HepG2 (cell line): ENCODE data around the gene CAMSAP2. TPM values are rescaled to one million over a fixed set of nuclear protein-coding genes. Genes with fewer than 3 reads are reported as not detected.

Experiments used
- ATAC-seq: fragments of 200-7000 bp; cut with Tn5 transposase; 3 replicates; pipeline ENCODE4 v1.9.1; 2020; ENCODE audit warnings: mild to moderate bottlenecking, moderate library complexity
- BruUV-seq: library from RNA; stranded (reverse); fragments of 400-500 nt; replicated peaks from 2 replicates; lab custom pipeline; 2021; lab: Mats Ljungman, UMichigan
- CTCF ChIA-PET: fragments of 300-600 bp; formaldehyde crosslinking; extraction: SDS; loops from one replicate; lab custom pipeline; 2021; ENCODE audit warnings: low total read pairs, inconsistent platforms, low intra/inter-chr PET ratio; lab: Yijun Ruan, JAX
- POLR2A ChIA-PET: fragments of 350-600 bp; sonication (Branson Sonifier 250); formaldehyde crosslinking; loops from one replicate; lab custom pipeline; 2020; ENCODE audit warnings: antibody characterized with exemption, inconsistent platforms; lab: Yijun Ruan, JAX
- DNase-seq: peaks from one replicate; pipeline ENCODE4 v3.0.0-alpha.2; 2015; ENCODE audit warnings: low spot score
- FAIRE-seq: peaks from 3 replicates; lab custom pipeline; 2011; peaks lifted over from hg19 to GRCh38; lab: Jason Lieb, UNC
- H2AFZ ChIP-seq: one replicate; pipeline ENCODE4 v1.6.1; 2011; ENCODE audit warnings: low read length, inconsistent platforms
- H3K27ac ChIP-seq: fragments of 300-600 bp; 3 replicates; pipeline ENCODE4 v1.8.0; 2011; ENCODE audit warnings: mixed run types, mild to moderate bottlenecking, mixed read lengths, low read length, inconsistent platforms; ENCODE audit not compliant: insufficient read depth; ENCODE audit errors: extremely low read length
- H3K27me3 ChIP-seq, 2 experiments: fragments of 200-600 bp in 1 of 2; 2 replicates in 1 of 2; 3 replicates in 1 of 2; pipeline versions ENCODE4 v1.6.0 to v1.8.0; 2011; ENCODE audit warnings: low read length in 2 of 2, mild to moderate bottlenecking in 2 of 2, moderate library complexity in 2 of 2, inconsistent platforms in 1 of 2; ENCODE audit not compliant: insufficient read depth in 2 of 2, control insufficient read depth in 1 of 2
- H3K36me3 ChIP-seq, 2 experiments: fragments of 200-600 bp in 1 of 2; replicated peaks in 1 of 2; 2 replicates in 1 of 2; 3 replicates in 1 of 2; pipeline versions ENCODE4 v1.5.1 to v1.8.0; 2011; ENCODE audit warnings: low read length in 2 of 2, inconsistent platforms in 1 of 2; ENCODE audit not compliant: insufficient read depth in 2 of 2, control insufficient read depth in 1 of 2
- H3K4me1 ChIP-seq: 2 replicates; pipeline ENCODE4 v1.5.1; 2012; ENCODE audit warnings: low read length, inconsistent platforms; ENCODE audit not compliant: insufficient read depth
- H3K4me2 ChIP-seq: 2 replicates; pipeline ENCODE4 v1.6.0; 2011; ENCODE audit warnings: low read depth, low read length, inconsistent platforms
- H3K4me3 ChIP-seq, 3 experiments: fragments of 200-600 bp in 1 of 3; sonication (generic), shearing (Covaris generic) in 1 of 3; replicated peaks in 1 of 3; 2 replicates each; pipeline ENCODE4 v1.5.1; 2011 to 2016; ENCODE audit warnings: low read length in 3 of 3, inconsistent platforms in 2 of 3, low read depth in 2 of 3, mild to moderate bottlenecking in 2 of 3, control low read depth in 1 of 3, mixed read lengths in 1 of 3; ENCODE audit not compliant: insufficient read depth in 1 of 3
- H3K79me2 ChIP-seq: one replicate; pipeline ENCODE4 v1.6.1; 2011; ENCODE audit warnings: low read length, inconsistent platforms; ENCODE audit not compliant: insufficient read depth
- H3K9ac ChIP-seq: 2 replicates; pipeline ENCODE4 v1.6.0; 2011; ENCODE audit warnings: mild to moderate bottlenecking, low read depth, low read length, inconsistent platforms; ENCODE audit not compliant: insufficient read depth
- H3K9me3 ChIP-seq: 2 replicates; pipeline ENCODE4 v1.5.1; 2012; ENCODE audit warnings: mild to moderate bottlenecking, low read length
- H4K20me1 ChIP-seq: 2 replicates; pipeline ENCODE4 v1.6.0; 2011; ENCODE audit warnings: inconsistent platforms, mild to moderate bottlenecking, low read length, moderate library complexity; ENCODE audit not compliant: insufficient read depth
- ATF4 ChIP-seq, 2 experiments: fragments of 450-650 bp in 1 of 2; sonication (generic) in 1 of 2; formaldehyde crosslinking; IDR thresholded peaks; 2 replicates each; pipeline versions ENCODE4 v1.5.0 to v1.8.0; 2020 to 2022; ENCODE audit warnings: mild to moderate bottlenecking in 1 of 2, missing genetic modification reagents in 1 of 2
- NFE2L2 ChIP-seq: fragments of 150-350 bp; IDR thresholded peaks from 2 replicates; pipeline ENCODE4 v1.6.1; 2014; ENCODE audit warnings: low read length
- ONECUT2 ChIP-seq: sonication (generic); formaldehyde crosslinking; IDR thresholded peaks from 2 replicates; pipeline ENCODE4 v1.4.0; 2020; ENCODE audit warnings: missing genetic modification reagents
- YEATS2 ChIP-seq: sonication (generic); formaldehyde crosslinking; IDR thresholded peaks from 2 replicates; pipeline ENCODE4 v1.4.0; 2020; ENCODE audit warnings: missing genetic modification reagents, borderline replicate concordance
- ZNF232 ChIP-seq: sonication (generic); formaldehyde crosslinking; IDR thresholded peaks from 2 replicates; pipeline ENCODE4 v1.4.0; 2020; ENCODE audit warnings: missing genetic modification reagents, borderline replicate concordance
- ZNF362 ChIP-seq: sonication (generic); formaldehyde crosslinking; IDR thresholded peaks from 2 replicates; pipeline ENCODE4 v1.4.0; 2020; ENCODE audit warnings: missing genetic modification reagents, mild to moderate bottlenecking, borderline replicate concordance
- ZNF562 ChIP-seq: sonication (generic); formaldehyde crosslinking; IDR thresholded peaks from 2 replicates; pipeline ENCODE4 v1.8.0; 2022; ENCODE audit warnings: missing genetic modification reagents, borderline replicate concordance
- ZNF570 ChIP-seq: sonication (generic); formaldehyde crosslinking; IDR thresholded peaks from 2 replicates; pipeline ENCODE4 v1.4.0; 2020; ENCODE audit warnings: mild to moderate bottlenecking, missing genetic modification reagents, borderline replicate concordance
- WGBS: methylation state at CpG from one replicate; pipeline ENCODE4 v1.1.6; 2017; ENCODE audit warnings: low lambda C conversion rate; 5-methylcytosine and 5-hydroxymethylcytosine counted together
- in situ Hi-C: cut with HindIII; loops from 2 replicates; pipeline ENCODE4 v1.10.0; 2017; ENCODE audit warnings: low pct_unique_long_range_greater_than_20kb; ENCODE audit not compliant: extremely low pct_ligation_motif_present
- intact Hi-C: fragments of 100-400 bp; cut with micrococcal nuclease; formaldehyde crosslinking; loops from one replicate; pipeline ENCODE4 v1.10.0; 2022; ENCODE audit not compliant: unreplicated experiment
- polyA plus RNA-seq, 8 experiments: library from polyadenylated mRNA; depleted of rRNA in 3 of 8; stranded (reverse) in 7 of 8; unstranded in 1 of 8; fragments of >200 nt; fragmentation: Illumina TruSeq in 4 of 8; extraction: Trizol in 4 of 8; gene quantifications; 2 replicates each; pipeline versions ENCODE4 v1.2.1 to v1.2.3, GENCODE V29; 2011 to 2016; ENCODE audit warnings: low read depth in 4 of 8, missing spikeins in 1 of 8, mixed read lengths in 1 of 8; ENCODE audit not compliant: insufficient read depth in 1 of 8
- total RNA-seq, 5 experiments: library from RNA; depleted of rRNA; stranded (reverse); fragments of >200 nt; fragmentation: Illumina TruSeq; extraction: Trizol; gene quantifications; 2 replicates each; pipeline ENCODE4 v1.2.3, GENCODE V29; 2016; ENCODE audit warnings: low read depth in 1 of 5

Gene CAMSAP2
- total and polyA plus RNA-seq, 2 of the 13 experiments (the other 11 are each of a cell fraction or from before 2014, with no cell fraction given) = 3.4 to 8.2 TPM

DNA sequence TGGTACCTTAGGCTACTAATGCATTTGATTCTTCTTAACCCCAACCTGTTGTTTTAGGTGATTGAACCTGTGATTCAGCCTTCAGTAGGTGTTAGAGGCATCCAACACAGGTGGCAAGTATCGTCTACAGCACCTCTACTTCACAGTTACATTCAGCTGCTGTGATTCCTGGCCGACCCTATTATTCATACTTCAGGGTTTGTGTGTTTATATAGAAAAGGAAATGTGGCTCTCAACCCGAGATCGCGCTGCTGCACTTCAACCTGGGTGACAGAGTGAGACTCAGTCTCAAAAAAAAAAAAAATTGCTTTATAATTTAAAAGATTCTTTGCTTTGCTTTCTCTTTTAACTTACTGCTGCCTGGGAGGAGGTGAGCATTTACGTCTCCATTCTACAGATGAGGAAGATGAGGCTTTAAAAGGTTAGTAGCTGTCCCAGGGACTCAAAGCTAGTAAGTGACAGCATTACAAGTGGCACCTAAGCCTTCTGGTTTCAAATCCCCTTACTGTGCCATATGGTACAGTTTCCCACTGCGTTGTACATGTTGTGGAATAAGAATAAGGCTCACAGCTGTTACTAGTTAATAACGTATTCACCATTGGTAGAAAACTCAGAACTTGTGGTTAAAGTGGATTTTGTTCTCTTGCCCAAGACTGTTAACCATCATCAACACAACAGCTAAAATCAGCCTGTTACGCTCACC lies 124.2 kb downstream of the CAMSAP2 start:
- Histone ChIP-seq H2AFZ (no peak overlapping the region), H3K27me3 (no peaks in the 10 kb centered on the region), H3K9ac (no peak overlapping the region), H3K4me1 (no peaks in the 10 kb centered on the region), H3K4me3 (no peak overlapping the region), H3K36me3 (no peaks in the 10 kb centered on the region), H4K20me1 (no peaks in the 10 kb centered on the region), H3K4me2 (no peak overlapping the region), H3K27ac (no peak overlapping the region), H3K9me3 (no peaks in the 10 kb centered on the region), H3K79me2 (no peaks in the 10 kb centered on the region)
- CTCF ChIA-PET = no interaction called here
- TF ChIP-seq ZNF570 (CRISPR knock-in tag) (no peak), ZNF232 (no peak), NFE2L2 (no peak), ZNF362 (CRISPR knock-in tag) (no peak), ZNF562 (CRISPR knock-in tag) (no peak), ATF4 (CRISPR knock-in tag; IDR thresholded peaks at IDR 0.05) (no peak), ONECUT2 (CRISPR knock-in tag) (no peak), YEATS2 (CRISPR knock-in tag) (no peak)
- no TSS peak for BruUV-seq
- ATAC-seq (no peak), DNase-seq (no peak), FAIRE-seq (no peak)
- POLR2A ChIA-PET = no interaction called here
- intact Hi-C loops = no loop called here
- in situ Hi-C loops = no loop called here
- WGBS = 98% methylated on average over 9 of the region's 9 CpGs
